Measurements from ENCODE around the gene GPR18. TPM values are rescaled to one million over a fixed set of nuclear protein-coding genes. Genes with fewer than 3 reads are reported as not detected.
"Not testable (repeated sequence)": the region's sequence is repeated elsewhere in the genome, so short reads cannot be mapped to it uniquely, and the experiment has no call there.

Gene GPR18
- total RNA-seq, 1 donor from 2014 or later = 8.4 TPM

GRCh38 chr13:99260216-99260615 lies 2.0 kb upstream of the GPR18 start:
- Mint-ChIP-seq H3K4me3 (ENCODE audit: low read depth) (peak overlapping the region; percentile 48), H3K27me3 (ENCODE audit: low read depth) (no peaks in the 10 kb centered on the region), H3K27ac (peak overlapping the region; percentile 47), H3K36me3 (ENCODE audit: low read depth) (peaks cover 57% of the 10 kb centered on the region), H3K9me3 (no peaks in the 10 kb centered on the region), H3K4me1 (ENCODE audit: low read depth) (peaks cover 68% of the 10 kb centered on the region)
- intact Hi-C loops (cut with micrococcal nuclease) = loop anchor here (5.0 kb wide), 1 partner anchor 393 kb away; no protein-coding TSS in a partner anchor
- no peak for DNase-seq (ENCODE audit: low spot score)

- H3K36me3 Mint-ChIP-seq (ENCODE audit: low read depth) = peaks cover 67% of the 10 kb centered on the region
- no peaks in the 10 kb centered on the region for H3K9me3 Mint-ChIP-seq
- intact Hi-C loops (cut with micrococcal nuclease) = loop anchor here (1.0 to 5.0 kb wide), 5 partner anchors 44 to 232 kb away; no protein-coding TSS in a partner anchor
- H3K4me3 Mint-ChIP-seq (ENCODE audit: low read depth) = peak overlapping the region; percentile 58
- peak overlapping the region; percentile 97 for H3K27ac Mint-ChIP-seq
- no peaks in the 10 kb centered on the region for H3K27me3 Mint-ChIP-seq (ENCODE audit: low read depth)
- peaks cover 65% of the 10 kb centered on the region for H3K4me1 Mint-ChIP-seq (ENCODE audit: low read depth)
- DNase-seq (ENCODE audit: low spot score) = no peak
These were observed 767 bp upstream of the GPR18 start for GRCh38 chr13:99258946-99259345.

DNA sequence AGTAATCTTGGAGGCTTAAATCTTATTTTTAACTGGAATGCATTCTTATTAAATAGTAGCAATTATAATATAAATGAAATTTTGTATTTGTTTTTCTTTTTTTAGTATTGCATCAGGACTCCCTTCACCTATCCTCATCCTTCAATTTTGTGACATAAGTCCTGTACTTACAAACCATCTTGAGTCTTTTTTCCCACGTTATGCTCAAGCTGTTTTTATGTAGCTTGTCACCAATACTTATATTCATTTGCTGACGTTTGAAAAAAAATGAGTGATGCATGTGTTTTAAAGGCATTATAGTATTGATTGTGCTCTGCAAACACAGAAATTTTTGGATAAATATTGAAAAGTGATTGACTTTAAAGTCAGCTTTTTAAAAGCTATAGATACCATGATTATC lies 888 bp downstream of the GPR18 start:
- intact Hi-C loops (cut with micrococcal nuclease) = loop anchor here (1.0 to 5.0 kb wide), 3 partner anchors 28 to 210 kb away; no protein-coding TSS in a partner anchor
- no peaks in the 10 kb centered on the region for H3K9me3 Mint-ChIP-seq
- DNase-seq (ENCODE audit: low spot score) = no peak
- H3K4me1 Mint-ChIP-seq (ENCODE audit: low read depth) = peaks cover 58% of the 10 kb centered on the region
- H3K4me3 Mint-ChIP-seq (ENCODE audit: low read depth) = peak overlapping the region; percentile 79
- H3K27ac Mint-ChIP-seq = no peak overlapping the region
- no peaks in the 10 kb centered on the region for H3K27me3 Mint-ChIP-seq (ENCODE audit: low read depth)
- peaks cover 60% of the 10 kb centered on the region for H3K36me3 Mint-ChIP-seq (ENCODE audit: low read depth)

- H3K4me1 Mint-ChIP-seq (ENCODE audit: low read depth) = peaks cover 64% of the 10 kb centered on the region
- H3K4me3 Mint-ChIP-seq (ENCODE audit: low read depth) = peak overlapping the region; percentile 82
- DNase-seq (ENCODE audit: low spot score) = no peak
- intact Hi-C loops (cut with micrococcal nuclease) = loop anchor here (1.0 to 5.0 kb wide), 3 partner anchors 27 to 209 kb away; no protein-coding TSS in a partner anchor
- peak overlapping the region; percentile 85 for H3K27ac Mint-ChIP-seq
- peaks cover 56% of the 10 kb centered on the region for H3K36me3 Mint-ChIP-seq (ENCODE audit: low read depth)
- no peaks in the 10 kb centered on the region for H3K27me3 Mint-ChIP-seq (ENCODE audit: low read depth)
- H3K9me3 Mint-ChIP-seq = no peaks in the 10 kb centered on the region
These were observed 1.5 kb downstream of the GPR18 start for GRCh38 chr13:99256709-99257108.

DNA sequence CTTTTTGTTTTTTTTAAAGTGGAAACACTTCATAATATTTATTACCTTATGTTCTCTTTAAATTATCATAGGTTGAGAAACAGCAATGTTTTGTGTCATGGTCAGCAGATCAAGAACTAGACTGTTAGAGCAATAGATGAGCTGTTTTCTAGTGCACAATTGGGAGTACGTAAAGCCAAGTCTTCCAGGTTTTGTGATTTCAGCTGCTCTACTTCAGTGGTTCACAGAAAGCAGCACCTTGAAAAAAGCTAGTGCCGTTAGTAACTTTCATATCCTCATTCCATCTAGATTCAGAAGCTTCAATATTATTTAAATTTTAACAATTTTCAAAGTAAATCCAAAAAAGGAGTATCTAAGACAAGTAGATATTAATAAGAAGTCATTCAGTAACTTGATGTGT lies 1.9 kb downstream of the GPR18 start:
- Mint-ChIP-seq H3K36me3 (ENCODE audit: low read depth) (peaks cover 55% of the 10 kb centered on the region), H3K27ac (peak overlapping the region; percentile 85), H3K27me3 (ENCODE audit: low read depth) (no peaks in the 10 kb centered on the region), H3K4me1 (ENCODE audit: low read depth) (peaks cover 65% of the 10 kb centered on the region), H3K9me3 (no peaks in the 10 kb centered on the region), H3K4me3 (ENCODE audit: low read depth) (peak overlapping the region; percentile 82)
- no peak for DNase-seq (ENCODE audit: low spot score)
- intact Hi-C loops (cut with micrococcal nuclease) = loop anchor here (5.0 kb wide), 2 partner anchors 169 to 209 kb away; no protein-coding TSS in a partner anchor

GRCh38 chr13:99255271-99255670 lies 2.9 kb downstream of the GPR18 start:
- DNase-seq (ENCODE audit: low spot score) = no peak
- Mint-ChIP-seq H3K27ac (no peak overlapping the region), H3K36me3 (ENCODE audit: low read depth) (peaks cover 57% of the 10 kb centered on the region), H3K27me3 (ENCODE audit: low read depth) (no peaks in the 10 kb centered on the region), H3K4me3 (ENCODE audit: low read depth) (peak overlapping the region; percentile 15), H3K4me1 (ENCODE audit: low read depth) (peaks cover 65% of the 10 kb centered on the region), H3K9me3 (no peaks in the 10 kb centered on the region)
- intact Hi-C loops (cut with micrococcal nuclease) = loop anchor here (5.0 kb wide), 2 partner anchors 168 to 208 kb away; no protein-coding TSS in a partner anchor

GRCh38 chr13:99254830-99255229 lies 3.3 kb downstream of the GPR18 start:
- Mint-ChIP-seq H3K9me3 (no peaks in the 10 kb centered on the region), H3K27ac (no peak overlapping the region), H3K36me3 (ENCODE audit: low read depth) (peaks cover 55% of the 10 kb centered on the region), H3K4me1 (ENCODE audit: low read depth) (peaks cover 65% of the 10 kb centered on the region), H3K27me3 (ENCODE audit: low read depth) (no peaks in the 10 kb centered on the region), H3K4me3 (ENCODE audit: low read depth) (peak overlapping the region; percentile 15)
- DNase-seq (ENCODE audit: low spot score) = no peak
- intact Hi-C loops (cut with micrococcal nuclease) = loop anchor here (5.0 kb wide), 2 partner anchors 168 to 208 kb away; no protein-coding TSS in a partner anchor

DNA sequence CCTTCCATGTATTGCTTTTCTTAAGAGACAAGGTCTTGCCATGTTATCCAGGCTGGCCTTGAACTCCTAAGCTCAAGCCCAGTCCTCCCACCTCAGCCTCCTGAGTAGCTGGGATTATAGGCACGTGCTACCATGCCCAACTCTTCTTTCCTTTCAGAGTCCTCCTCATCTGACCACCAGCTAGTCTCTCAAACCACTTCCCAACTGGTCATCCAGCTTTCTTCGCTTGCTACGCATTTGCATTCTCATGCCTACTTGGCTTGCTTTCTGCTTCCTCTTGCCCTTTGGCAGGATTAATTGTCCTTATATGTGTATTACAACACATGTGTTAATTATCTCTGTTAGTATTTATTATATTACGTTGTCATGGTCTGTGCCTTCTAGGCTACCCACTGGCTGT lies 6.3 kb downstream of the GPR18 start:
- H3K27me3 Mint-ChIP-seq (ENCODE audit: low read depth) = no peaks in the 10 kb centered on the region
- DNase-seq (ENCODE audit: low spot score) = no peak
- H3K4me3 Mint-ChIP-seq (ENCODE audit: low read depth) = no peak overlapping the region
- H3K27ac Mint-ChIP-seq = peak overlapping the region; percentile 54
- intact Hi-C loops (cut with micrococcal nuclease) = loop anchor here (1.0 kb wide), 2 partner anchors 24 to 38 kb away; no protein-coding TSS in a partner anchor
- H3K9me3 Mint-ChIP-seq = peaks cover 10% of the 10 kb centered on the region
- peaks cover 66% of the 10 kb centered on the region for H3K36me3 Mint-ChIP-seq (ENCODE audit: low read depth)
- H3K4me1 Mint-ChIP-seq (ENCODE audit: low read depth) = peaks cover 52% of the 10 kb centered on the region

DNA sequence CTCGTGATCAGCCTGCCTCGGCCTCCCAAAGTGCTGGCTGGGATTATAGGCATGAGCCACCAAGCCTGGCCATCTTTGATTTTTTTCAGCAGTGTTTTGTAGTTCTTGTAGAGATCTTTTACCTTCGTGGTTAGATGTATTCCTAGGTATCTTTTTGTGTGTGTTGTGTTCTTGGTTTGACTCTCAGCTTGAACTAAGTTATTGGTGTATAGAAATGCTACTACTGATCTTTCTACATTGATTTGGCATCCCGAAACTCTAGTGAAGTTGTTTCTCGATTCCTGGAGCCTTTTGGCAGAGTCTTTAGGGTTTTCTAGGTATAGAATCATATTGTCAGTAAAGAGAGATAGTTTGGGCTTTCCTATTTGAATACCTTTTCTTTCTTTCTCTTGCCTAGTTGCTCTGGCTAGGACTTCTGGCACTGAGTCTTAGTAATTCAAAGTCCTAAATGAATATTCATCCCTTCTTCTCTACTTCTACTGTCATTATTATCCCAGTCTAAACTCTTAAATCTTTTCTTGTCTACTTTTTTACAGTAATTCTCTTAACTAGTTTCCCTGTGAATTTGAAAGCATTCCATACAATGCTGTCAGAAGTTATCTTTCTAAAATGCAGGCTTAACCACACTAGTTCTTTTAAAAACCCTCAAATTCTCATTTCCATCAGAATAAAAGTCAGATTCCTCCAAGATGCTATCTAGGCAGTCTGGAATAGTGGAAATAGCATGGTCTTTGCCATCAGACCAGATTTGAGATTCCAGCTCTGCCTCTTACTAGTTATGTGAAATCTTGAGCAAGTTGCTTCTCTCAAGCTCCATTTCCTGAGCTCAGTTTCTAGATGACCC lies 7.0 kb downstream of the GPR18 start:
- peaks cover 10% of the 10 kb centered on the region for H3K9me3 Mint-ChIP-seq
- no peak overlapping the region for H3K4me3 Mint-ChIP-seq (ENCODE audit: low read depth)
- H3K36me3 Mint-ChIP-seq (ENCODE audit: low read depth) = peaks cover 65% of the 10 kb centered on the region
- intact Hi-C loops (cut with micrococcal nuclease) = loop anchor here (1.0 kb wide), 2 partner anchors 23 to 37 kb away; no protein-coding TSS in a partner anchor
- DNase-seq (ENCODE audit: low spot score) = no peak
- H3K27me3 Mint-ChIP-seq (ENCODE audit: low read depth) = no peaks in the 10 kb centered on the region
- peak overlapping the region; percentile 34 for H3K27ac Mint-ChIP-seq
- H3K4me1 Mint-ChIP-seq (ENCODE audit: low read depth) = peaks cover 47% of the 10 kb centered on the region

- peaks cover 36% of the 10 kb centered on the region for H3K4me1 Mint-ChIP-seq (ENCODE audit: low read depth)
- H3K4me3 Mint-ChIP-seq (ENCODE audit: low read depth); H3K27me3 Mint-ChIP-seq (ENCODE audit: low read depth); DNase-seq (ENCODE audit: low spot score); intact Hi-C loops (cut with micrococcal nuclease); H3K27ac Mint-ChIP-seq: not testable (repeated sequence)
- H3K9me3 Mint-ChIP-seq = peaks cover 10% of the 10 kb centered on the region
- H3K36me3 Mint-ChIP-seq (ENCODE audit: low read depth) = peaks cover 56% of the 10 kb centered on the region
These were observed 8.6 kb downstream of the GPR18 start for GRCh38 chr13:99249606-99250005.

GRCh38 chr13:99249178-99249577 lies 9.0 kb downstream of the GPR18 start:
- H3K27ac Mint-ChIP-seq; H3K4me3 Mint-ChIP-seq (ENCODE audit: low read depth); H3K27me3 Mint-ChIP-seq (ENCODE audit: low read depth); intact Hi-C loops (cut with micrococcal nuclease); DNase-seq (ENCODE audit: low spot score): not testable (repeated sequence)
- peaks cover 36% of the 10 kb centered on the region for H3K4me1 Mint-ChIP-seq (ENCODE audit: low read depth)
- peaks cover 57% of the 10 kb centered on the region for H3K36me3 Mint-ChIP-seq (ENCODE audit: low read depth)
- peaks cover 10% of the 10 kb centered on the region for H3K9me3 Mint-ChIP-seq

- H3K4me1 Mint-ChIP-seq (ENCODE audit: low read depth) = peaks cover 21% of the 10 kb centered on the region
- H3K4me3 Mint-ChIP-seq (ENCODE audit: low read depth) = no peak overlapping the region
- no peak for DNase-seq (ENCODE audit: low spot score)
- intact Hi-C loops (cut with micrococcal nuclease) = no loop called here
- peaks cover 62% of the 10 kb centered on the region for H3K36me3 Mint-ChIP-seq (ENCODE audit: low read depth)
- peaks cover 10% of the 10 kb centered on the region for H3K9me3 Mint-ChIP-seq
- H3K27ac Mint-ChIP-seq = no peak overlapping the region
- no peaks in the 10 kb centered on the region for H3K27me3 Mint-ChIP-seq (ENCODE audit: low read depth)
These were observed 12.1 kb downstream of the GPR18 start for GRCh38 chr13:99246100-99246499.

Data from activated T-helper 2 cell treated with anti-CD3 and anti-CD28 coated beads, Interferon-gamma antibody, Interleukin-2, Interleukin-4, amounts not matched to agents 10 μg/mL and 5 μg/mL and 100 μg/mL, durations not matched to agents 14 hours and 24 hours and 36 hours (primary cell).